Measurements from ENCODE around the gene CAND1.

CAND1 gene

GRCh38 chr12:67268896-67269632 is at the start of gene CAND1:
TSS of gene CAND1 (plus strand) at chr12:67269358. CDS start at chr12:67269718, 360 bp downstream.
- peak; percentile 94 for DNase-seq (ENCODE audit: low read depth, low spot score)

- DNase-seq (ENCODE audit: low read depth, low spot score) = no peak
Observed at GRCh38 chr12:67220065-67220464, 49.1 kb upstream of the CAND1 start.

GRCh38 chr12:67222302-67222701 is 46.9 kb upstream of the CAND1 start:
- no peak for DNase-seq (ENCODE audit: low read depth, low spot score)

- no peak for DNase-seq (ENCODE audit: low read depth, low spot score)
Observed at GRCh38 chr12:67223225-67223624, 45.9 kb upstream of the CAND1 start.

DNA sequence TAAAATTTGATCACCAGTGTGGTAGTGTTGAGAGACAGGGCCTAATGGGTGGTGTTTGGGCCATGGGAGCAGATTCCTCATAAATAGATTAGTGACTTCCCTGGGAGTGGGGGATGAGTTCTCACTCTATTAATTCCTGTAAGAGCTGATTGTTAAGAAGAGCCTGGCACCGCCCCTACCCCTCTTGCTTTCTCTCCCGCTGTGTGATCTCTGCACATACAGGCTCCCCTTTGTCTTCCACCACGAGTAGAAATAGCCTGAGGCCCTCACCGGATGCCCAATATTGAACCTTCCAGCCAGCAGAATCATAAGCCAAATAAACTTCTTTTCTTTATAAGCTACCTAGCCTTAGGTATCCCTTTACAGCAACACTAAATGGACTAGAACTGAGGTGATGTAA is 31.9 kb upstream of the CAND1 start:
- DNase-seq (ENCODE audit: low read depth, low spot score) = no peak

- DNase-seq (ENCODE audit: low read depth, low spot score) = no peak
Observed at GRCh38 chr12:67239061-67239460, 30.1 kb upstream of the CAND1 start.

GRCh38 chr12:67241482-67241881 is 27.7 kb upstream of the CAND1 start:
- DNase-seq (ENCODE audit: low read depth, low spot score) = no peak

DNA sequence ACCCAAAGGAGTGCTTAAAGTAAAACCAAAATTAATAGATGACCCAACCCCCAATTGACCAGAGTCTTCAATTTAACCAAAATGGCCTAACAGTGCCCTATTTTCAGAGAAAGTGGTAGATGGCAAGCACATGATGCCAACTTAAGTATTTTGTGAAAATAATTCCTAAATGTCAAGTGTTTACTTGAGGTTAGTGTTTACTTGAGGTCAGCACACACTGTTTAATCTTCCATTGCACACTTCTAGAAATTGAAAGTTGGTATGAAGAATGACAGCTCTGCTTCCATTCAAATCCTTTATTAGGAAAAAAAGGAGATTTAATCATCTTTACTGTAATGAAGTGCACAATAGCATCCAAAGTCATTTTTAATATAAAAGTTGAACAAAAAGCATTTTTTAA is 25.9 kb upstream of the CAND1 start:
- no peak for DNase-seq (ENCODE audit: low read depth, low spot score)

DNA sequence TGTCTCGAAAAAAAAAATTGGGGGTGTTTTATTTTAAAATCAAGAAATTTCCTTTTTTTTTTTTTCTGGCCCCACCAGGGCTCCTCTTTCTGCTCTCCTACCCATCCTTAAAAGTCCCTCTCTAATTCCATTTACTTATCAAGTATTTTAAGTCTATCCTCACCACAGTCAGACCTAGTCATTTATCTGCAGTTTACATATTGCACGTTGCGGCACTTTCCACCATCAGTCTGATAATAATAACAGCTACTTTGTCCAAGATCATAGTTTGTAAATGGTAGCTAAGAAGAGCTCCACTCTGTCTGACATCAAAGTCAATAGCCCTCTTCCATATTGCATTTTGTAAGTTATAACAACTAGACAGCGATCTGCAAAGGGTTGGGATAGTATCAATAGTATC is 23.6 kb upstream of the CAND1 start:
- DNase-seq (ENCODE audit: low read depth, low spot score) = no peak

GRCh38 chr12:67251012-67251411 is 18.1 kb upstream of the CAND1 start:
- DNase-seq (ENCODE audit: low read depth, low spot score) = no peak

DNA sequence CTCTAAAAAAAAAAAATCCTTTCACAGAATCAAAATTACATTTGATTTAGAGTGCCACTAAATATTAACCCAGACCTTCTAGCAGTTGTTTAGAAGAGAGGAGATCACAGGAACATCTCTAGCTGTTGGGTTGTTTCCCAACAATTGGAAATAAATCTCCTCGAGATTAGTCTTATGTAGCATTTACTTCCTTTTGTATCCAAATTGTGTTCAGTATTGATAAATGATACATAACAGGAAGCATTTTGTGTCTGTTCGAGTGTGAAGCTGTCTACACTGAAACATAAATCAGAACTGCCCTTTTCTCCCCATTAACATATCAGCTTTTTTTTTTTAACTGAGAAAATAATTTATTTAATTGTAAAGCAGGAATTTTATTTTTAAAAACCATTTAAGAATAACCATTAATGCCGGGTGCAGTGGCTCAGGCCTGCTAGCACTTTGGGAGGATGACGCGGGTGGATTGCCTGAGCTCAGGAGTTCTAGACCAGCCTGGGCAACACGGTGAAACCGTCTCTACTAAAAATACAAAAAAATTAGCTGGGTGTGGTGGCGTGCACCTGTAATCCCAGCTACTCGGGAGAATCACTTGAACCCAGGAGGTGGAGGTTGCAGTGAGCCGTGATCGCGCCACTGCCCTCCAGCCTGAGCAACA is 14.7 kb upstream of the CAND1 start:
- no peak for DNase-seq (ENCODE audit: low read depth, low spot score)

DNA sequence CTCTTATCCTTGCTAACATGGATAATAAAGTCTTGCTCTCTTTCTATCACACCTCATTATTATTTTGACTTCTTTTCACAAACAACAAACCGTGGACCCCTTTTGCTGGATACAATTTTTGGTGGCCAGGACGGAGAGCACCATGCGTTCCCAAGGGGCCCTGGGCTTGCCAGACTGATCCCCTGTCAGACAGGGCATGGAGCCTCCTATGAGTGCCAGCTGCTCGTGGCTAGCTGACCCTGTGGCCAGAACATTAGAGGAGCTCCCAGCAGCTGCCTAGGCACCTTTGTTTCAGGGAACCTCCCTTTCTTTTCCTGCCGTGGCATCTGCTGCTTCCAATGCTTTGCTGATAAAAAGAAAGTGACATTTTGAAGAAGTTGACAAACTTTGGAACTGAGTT is 12.5 kb upstream of the CAND1 start:
- no peak for DNase-seq (ENCODE audit: low read depth, low spot score)

- DNase-seq (ENCODE audit: low read depth, low spot score) = no peak
Observed at GRCh38 chr12:67263471-67263870, 5.7 kb upstream of the CAND1 start.

GRCh38 chr12:67268335-67268895 is 743 bp upstream of the CAND1 start:
- DNase-seq (ENCODE audit: low read depth, low spot score) = peak; percentile 87

- peak; percentile 20 for DNase-seq (ENCODE audit: low read depth, low spot score)
Observed at GRCh38 chr12:67269633-67270573, 745 bp downstream of the CAND1 start.

DNA sequence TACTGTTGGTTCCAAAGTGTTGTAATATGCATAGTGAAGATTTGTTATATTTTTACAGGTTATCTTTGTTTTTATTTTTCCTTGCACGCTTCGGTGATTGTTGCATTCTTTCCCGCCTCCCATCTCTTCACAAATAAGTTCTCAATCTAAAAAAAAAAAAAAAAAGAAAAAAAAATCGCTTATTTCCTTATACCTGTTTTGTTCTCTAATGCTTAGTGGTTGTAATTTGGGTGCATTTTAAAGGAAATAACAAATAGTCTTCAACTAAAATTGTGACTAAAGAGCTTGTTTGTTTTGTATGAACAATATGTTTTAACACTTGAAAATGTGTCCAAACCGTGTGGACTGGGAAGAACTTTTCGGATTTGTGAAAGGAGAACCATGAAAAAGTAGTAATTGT is 1.5 kb downstream of the CAND1 start:
- DNase-seq (ENCODE audit: low read depth, low spot score) = no peak

GRCh38 chr12:67271976-67272375 is 2.8 kb downstream of the CAND1 start:
- DNase-seq (ENCODE audit: low read depth, low spot score) = no peak

- no peak for DNase-seq (ENCODE audit: low read depth, low spot score)
Observed at GRCh38 chr12:67274186-67274585, 5.0 kb downstream of the CAND1 start.

GRCh38 chr12:67275380-67275913 is 6.3 kb downstream of the CAND1 start:
- DNase-seq (ENCODE audit: low read depth, low spot score) = no peak

GRCh38 chr12:67276421-67276820 is 7.3 kb downstream of the CAND1 start:
- DNase-seq (ENCODE audit: low read depth, low spot score) = no peak

DNA sequence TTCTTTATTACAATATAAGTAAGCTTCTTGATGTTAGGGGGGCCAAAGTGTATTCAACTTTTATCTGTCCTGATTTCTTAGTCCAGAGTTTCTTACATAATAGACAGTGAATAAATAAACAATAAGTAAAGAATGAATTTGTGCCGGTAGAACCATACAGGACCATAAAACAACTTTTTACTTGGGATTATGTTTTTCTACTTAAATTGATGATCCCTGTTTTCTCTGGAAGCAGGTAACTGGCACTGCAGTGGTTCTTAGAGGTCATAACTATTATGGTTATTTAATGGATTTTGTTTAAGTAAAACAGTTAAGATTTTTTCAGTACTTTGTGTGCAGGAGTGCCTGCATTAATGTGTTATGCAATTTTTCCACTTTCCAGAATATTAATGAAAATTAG is 10.5 kb downstream of the CAND1 start:
- no peak for DNase-seq (ENCODE audit: low read depth, low spot score)

- no peak for DNase-seq (ENCODE audit: low read depth, low spot score)
Observed at GRCh38 chr12:67280088-67280487, 10.9 kb downstream of the CAND1 start.
